COR-L47 (cell line): ENCODE data around the gene ANAPC10.
"Not testable (repeated sequence)": the region's sequence is repeated elsewhere in the genome, so short reads cannot be mapped to it uniquely, and the experiment has no call there.

Experiments used
- DNase-seq: peaks from one replicate; lab custom pipeline; 2025; lab: John Stamatoyannopoulos, UW

ANAPC10 gene

DNA sequence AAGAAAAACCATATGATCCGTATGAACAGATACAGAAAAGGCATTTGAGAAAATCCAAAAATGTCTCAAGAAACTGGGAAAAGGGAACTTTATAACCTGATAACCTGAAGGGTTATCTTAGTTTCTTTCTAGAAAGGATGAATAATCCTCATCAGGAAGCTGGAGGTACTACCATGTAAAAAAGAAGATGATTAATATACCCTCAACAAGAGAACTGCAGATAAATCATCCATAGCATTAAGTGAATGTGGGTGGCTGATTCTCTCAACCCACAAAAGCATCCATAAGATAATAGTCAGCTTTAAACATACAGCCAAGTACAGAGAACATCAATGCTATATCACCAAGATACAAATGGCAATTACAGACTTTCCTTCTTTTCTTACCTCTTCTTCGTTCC lies 26.4 kb downstream of the ANAPC10 start:
- DNase-seq = no peak

DNA sequence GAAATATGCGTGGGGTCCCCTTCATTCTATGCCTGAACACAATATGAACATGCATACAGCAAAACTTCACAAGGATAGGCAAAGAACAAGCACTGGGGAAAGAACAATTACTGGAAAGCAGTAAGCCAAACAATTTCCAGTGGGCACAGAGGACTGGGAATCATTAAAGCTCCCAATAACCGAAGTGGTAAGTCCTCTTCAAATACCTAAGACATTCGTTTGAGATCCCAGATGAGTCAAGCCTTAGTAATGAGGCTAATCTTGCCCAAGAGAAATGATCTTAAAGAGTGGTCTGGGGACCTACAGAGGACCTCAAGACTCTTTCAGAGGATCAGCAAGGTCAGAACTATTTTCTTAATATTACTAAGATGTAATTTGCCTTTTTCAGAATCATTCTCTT lies 28.6 kb downstream of the ANAPC10 start:
- DNase-seq = no peak

DNA sequence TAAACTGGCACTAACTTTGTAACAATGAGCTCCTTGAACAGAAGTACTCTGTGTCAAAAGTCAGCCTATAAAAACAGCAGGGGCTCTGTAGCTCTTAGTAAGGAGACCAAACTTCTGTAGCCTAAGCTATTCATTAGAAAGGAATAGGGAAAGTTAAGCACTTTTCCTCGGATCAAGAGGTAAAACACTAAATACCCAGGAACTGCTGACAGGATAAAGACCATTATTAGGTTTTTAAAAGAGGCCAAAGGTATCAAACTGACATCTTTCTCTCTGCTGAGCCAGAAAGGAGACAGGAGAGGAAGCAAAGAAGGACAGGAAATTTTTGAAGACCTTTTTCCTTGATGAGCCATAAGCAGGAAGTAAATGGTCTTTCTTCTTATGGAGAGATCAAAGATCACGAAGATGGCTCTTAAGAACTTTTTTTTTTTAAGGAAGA lies 31.9 kb downstream of the ANAPC10 start:
- no peak for DNase-seq

DNA sequence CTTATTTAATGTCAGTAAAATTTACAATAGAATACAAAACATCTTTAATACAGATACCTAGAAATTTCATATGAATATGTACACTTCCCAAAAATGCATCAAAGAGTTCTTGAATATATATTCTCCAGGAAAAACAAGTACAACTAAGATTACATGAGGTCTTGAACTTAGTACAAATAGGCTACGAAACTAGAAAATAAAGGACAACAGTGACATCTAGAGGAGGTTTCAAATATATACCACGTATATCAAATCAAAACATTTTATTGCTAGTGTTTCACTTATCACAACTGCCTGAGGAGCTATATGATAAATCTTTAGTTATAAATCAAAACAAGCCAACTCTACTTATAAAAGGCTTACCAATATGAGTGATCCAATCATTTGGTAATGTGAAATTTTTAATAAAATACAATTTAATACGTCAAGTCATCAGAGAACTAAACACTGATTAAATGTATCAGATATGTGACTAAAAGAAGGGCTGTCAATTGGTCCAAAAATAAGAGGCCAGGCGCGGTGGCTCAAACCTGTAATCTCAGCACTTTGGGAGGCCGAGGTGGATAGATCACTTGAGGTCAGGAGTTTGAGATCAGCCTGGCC lies 36.6 kb downstream of the ANAPC10 start:
- DNase-seq = peak; percentile 19

DNA sequence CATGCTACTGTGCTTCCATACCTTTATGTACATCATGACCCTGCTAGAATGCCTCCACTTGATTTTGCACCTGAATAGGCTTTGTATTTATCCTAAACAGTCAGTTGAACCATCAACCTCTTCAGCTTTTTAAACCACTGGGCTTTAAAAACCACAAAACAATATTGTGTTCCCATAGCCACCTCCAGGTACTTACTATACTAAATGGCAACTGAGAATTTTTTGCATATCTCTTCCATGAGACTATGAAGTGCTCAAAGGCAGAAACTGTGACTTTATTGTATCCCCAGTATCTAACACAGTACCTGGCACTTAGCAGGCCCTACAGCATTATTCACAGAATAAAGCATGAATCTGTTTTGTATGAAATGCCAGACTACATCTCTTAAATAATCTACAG lies 39.7 kb downstream of the ANAPC10 start:
- DNase-seq = no peak

DNA sequence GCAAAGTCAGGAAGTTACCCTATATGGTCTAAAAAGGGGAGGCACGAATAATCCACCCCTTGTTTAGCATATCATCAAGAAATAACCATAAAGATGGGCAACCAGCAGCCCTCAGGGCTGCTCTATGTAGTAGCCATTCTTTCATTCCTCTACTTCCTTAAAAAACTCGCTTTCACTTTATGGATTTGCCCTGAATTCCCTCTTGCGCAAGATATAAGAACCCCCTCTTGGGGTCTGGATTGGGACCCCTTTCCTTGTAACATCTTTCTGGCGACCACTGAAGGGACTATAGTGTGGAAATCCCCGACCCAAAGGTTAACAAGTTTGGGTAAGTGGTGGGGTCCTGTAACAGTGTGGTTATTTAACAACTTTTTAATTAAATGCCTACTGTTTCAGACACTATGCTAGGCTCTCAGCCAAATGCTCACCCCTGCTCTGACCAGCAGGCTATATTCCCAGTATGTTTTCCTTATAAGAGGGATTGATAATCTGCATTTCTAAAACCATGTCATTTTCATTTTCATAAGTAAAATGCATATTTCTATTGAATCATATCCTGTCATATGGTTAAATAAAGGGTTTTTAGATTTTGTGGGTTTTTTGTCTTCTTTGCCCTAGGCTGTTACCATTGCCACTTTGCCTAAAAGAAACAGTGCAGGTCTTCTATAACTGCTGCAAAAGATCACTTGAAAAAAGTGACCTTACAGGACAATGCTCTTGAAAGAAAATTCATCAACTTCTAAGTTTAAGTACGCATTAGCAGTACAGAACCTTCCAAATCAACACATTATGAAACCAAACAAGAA lies 41.5 kb downstream of the ANAPC10 start:
- DNase-seq = no peak

DNA sequence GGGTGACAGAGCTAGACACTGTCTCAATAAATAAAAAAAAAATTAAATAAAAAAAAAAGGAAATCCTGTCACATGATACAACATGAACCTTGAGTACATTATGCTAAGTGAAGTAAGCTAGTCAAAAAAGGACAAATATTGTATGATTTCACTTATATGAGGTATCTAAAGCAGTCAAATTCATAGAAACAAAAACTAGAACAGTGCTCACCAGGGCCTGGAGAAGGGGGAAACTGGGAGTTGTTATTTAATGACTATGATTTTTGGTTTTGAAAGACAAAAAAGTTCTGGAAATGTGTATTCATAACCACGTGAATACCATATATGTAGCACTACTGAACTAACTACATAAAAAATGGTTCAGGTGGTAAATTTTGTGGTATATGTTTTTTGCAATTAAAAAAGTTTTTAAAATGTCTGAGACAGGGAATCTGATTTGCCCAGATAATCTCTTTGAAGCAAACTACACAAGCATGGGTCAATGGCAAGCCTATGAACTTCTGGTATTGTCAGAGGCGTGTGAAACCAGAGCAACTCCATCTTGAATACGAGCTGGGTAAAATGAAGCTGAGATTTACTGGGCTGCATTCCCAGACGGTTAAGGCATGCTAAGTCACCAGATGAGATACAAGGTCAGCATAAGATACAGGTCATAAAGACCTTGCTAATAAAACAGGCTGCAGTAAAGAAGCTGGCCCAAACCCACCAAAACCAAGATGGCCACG lies 42.3 kb downstream of the ANAPC10 start:
- DNase-seq = no peak

DNA sequence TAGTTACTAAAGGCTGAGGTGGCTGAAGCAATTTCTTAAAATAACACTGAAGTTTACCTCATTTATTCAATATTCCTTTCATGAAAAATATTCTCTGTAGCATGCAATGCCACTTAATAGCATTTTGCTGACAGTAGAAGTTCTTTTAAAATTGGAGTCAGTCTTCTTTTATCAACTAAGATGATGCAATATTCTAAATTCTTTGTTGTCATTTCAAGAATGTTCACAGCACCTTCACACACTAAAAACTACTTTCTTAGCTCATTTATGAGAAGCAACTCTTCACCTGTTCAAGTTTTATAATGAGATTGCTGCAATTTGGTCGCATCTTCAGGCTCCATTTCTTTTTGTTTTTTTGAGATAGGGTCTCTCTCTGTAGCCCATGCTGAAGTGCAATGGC lies 48.8 kb downstream of the ANAPC10 start:
- DNase-seq = no peak

DNA sequence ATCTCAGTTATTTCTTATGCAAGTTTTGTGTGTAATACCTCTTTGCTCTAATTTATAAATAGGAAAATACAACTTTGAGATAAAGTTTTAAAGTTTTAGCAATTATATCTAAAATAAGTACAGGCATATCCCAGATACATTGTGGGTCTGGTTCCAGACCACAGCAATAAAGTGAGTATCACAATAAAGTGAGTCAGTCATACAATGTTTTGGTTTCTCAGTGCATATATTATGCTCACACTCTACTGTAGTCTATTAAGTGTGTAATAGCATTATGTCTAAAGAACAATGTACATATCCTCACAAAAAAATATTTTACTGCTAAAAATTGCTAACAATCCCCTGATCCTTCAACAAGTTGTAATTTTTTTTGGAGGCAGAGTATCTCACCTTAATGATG lies 49.2 kb downstream of the ANAPC10 start:
- no peak for DNase-seq

DNA sequence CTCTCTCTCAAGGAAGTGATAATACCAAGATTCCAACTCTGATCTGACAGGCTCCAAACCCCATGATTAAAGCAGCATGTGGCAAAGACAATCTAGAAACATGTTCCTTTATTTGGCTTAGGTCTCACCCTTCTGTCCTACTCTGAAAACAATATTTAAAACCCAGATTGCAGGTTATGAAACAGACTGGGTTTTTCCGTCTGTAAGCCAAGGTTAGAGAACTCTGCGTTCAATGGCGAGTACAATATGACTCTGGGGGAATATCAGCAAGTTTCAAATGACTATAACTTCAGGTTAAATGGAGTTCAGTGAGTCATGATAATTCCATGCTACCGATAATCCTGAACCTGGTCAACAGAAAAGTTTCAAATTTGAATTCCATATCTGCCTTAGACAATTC lies 50.8 kb downstream of the ANAPC10 start:
- DNase-seq = no peak

DNA sequence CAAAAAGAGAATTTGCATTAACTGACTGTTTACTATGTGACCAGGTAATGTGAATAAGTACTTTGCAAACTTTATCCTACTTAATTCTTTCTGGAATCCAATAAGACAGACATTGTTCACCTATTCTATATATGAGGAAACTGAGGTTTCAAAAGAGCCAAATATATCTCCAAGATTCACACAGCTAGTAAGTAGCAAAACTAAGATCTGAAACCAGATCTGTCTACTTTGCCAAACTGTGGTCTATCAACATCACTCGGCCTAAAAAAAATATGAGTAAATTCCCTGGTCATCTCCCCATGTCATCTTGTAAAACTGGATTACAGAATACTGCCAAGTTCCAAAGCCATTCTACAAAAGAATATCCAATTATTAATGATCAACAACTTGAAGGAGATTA lies 52.8 kb downstream of the ANAPC10 start:
- no peak for DNase-seq

DNA sequence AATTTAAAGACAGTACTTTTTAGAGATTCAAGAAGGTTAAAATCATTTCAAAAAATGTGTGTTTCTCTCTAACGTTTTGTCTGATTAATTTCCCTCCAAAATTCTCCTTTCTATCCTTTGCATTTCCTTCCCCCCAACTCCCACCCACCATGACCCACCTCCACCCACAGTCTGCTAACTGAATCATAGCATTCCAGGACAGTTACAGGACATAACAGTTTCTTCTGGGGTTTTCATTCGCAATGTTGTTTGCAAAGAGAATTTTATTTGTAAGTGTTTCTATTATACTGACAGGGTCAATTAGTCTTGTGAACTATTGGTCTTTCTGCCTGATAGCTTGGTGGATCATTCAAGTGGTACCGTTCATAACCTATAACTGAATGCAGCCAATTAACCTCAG lies 53.7 kb downstream of the ANAPC10 start:
- no peak for DNase-seq

DNA sequence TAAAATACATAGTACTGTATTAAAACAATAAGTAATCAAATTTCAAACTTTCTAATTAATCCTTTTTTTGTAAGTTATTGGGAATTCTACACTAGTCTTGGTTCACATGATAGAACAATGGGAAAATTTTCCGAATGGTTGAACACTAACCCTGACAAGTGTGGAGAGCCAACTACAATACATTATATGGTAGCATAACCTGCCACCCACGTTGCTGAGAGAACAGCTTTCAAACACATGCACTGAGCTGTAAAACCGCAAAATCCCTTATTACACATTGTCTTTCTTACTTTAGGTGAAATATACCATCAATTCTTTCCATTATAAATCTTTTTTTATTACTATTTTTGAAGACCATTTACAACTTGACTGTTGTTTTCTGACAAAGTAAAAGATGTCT lies 54.7 kb downstream of the ANAPC10 start:
- DNase-seq = no peak

DNA sequence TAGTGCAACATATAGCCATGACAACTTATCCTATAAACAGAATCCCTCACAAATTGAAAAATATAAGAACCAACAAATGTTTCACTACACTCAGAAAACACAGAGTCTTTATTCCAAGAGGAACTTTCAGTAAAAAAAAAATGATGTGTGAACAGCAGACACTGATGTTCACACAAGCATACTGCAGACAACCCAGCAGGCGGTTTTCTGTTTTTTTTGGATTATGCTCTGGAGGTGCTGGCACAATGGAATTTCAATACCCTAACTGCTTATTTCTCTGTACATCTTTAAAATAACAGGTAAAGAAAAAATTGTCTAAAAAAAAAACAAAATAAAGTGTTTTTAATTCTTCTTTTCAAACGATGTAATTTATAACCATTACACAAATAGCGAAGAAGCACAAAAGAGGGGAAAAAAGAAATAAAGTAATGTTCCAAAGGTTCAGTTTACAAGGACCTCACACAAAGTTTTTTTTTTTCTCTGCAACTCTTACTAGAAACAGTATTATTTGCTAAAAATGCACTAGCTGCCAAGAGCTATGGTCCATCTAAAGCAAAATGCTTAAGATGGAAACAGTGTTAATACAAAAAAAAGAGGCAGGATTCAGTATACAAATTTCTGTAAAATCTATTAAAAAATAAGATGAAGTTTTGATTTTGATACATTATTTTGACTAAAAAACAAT lies 55.3 kb downstream of the ANAPC10 start:
- DNase-seq = no peak

DNA sequence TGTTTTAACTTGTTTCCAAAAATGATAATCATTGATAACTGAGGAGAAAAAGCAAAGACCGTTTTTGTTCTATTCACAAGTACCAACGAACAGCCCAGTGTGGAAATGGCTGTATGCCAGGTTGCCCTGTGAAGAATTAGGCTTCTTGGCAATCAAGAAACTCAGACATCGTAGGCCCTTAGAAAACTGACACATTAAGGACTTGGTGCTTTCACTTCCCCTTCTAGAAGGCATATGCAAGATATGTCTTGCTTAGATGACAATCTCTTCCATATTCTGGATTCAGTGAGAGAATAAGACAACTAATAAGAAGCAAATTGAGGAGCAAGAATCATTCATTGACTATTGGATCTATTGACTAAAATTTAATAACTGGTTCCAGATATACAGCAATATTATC lies 56.6 kb downstream of the ANAPC10 start:
- no peak for DNase-seq

DNA sequence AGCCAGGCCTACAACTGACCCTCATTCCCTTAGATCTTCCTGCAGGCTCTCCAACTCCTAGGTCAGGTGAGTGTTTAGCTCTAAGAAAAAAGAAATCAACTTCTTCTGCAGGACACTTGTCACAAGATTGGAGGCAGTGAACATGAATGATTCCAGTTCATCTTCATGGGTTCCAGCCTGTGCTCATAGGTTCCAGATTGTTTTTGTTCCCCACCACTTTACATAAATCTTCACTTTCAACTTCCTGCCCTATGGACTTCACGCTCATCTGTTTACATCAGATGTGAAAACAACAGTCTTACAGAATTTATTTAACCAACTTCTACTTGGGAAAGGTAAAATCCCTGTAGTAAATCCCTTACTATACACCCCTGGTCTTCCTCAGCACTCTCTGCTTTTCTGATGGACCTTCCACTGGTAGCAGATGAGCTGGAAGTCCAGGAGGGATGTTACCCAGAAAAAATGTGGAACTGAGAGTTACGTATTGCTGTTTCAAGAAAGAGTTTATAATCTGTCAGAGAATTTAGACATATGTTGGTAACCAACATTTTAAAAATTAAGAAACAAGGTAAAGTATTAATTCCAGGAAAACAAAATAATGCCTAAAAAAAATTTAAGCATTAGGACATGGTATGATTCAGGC lies 62.4 kb downstream of the ANAPC10 start:
- DNase-seq = no peak

DNA sequence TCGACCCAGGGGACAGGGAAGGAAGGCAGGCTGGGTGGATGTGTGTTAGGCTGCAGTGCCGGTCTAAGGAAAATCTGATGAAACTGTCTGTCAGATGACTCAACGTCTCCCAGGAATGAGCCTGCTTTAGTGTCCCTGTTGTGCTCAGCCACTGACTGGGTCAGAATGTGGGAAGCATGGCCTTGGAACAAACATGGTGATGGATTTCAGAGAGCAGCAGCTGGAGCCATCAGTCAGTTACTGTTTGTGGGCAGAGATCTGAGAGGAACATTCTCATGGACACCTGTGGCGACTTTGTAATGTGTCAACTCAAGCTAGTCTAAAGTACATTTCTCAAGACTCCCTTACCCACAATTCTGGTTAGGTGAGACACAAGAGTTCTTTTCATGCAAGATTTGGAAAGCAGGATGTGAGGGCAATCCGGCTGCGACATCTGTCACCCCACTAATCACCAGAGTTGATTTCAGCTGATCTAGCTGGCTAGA lies 63.2 kb downstream of the ANAPC10 start:
- DNase-seq = no peak

DNA sequence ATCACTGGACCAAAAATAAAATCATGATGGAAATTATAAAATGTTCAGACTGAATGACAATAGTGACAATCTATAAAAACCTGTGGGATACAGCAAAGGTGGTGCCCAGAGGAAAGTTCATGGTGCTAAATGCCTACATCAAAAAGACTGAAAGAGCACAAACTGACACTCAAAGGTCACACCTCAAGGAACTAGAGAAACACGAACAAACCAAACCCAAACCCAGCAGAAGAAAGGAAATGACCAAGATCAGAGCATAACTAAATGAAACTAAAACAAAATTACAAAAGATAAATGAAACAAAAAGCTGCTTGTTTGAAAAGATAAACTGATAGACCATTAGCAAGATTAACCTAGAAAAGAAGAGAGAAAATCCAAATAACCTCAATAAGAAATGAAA lies 78.7 kb downstream of the ANAPC10 start:
- DNase-seq = no peak

DNA sequence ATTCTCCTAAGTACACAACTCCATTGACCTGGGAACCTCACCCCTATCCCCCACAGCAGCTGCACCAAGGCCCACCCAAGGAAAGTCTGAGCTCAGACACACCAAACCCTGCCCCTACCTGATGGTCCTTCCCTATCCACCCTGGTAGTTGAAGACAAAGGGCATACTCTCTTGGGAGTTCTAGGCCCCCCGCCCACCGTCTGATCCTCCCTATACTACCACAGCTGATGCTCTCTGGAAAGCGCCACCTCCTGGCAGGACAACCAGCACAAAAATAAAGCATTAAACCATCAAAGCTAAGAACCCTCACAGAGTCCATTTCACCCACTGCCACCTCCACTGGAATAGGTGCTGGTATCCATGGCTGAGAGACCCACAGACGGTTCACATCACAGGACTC lies 83.6 kb downstream of the ANAPC10 start:
- DNase-seq = no peak

DNA sequence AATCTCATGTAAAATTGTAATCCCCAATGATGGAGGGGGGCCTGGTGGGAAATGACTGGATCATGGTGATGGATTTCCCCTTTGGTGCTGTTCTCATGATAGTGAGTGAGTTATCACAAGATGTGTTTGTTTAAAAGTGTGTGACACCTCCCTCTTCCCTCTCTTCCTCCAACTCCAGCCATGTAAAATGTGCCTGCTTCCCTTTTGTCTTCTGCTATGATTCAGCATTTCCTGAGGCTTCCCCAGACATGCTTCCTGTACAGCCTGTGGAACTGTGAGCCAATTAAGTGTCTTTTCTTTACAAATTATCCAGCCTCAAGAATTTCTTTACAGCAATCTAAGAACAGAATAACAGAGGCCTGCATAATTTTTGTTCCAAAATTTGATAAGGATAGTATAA lies 85.2 kb downstream of the ANAPC10 start:
- no peak for DNase-seq

DNA sequence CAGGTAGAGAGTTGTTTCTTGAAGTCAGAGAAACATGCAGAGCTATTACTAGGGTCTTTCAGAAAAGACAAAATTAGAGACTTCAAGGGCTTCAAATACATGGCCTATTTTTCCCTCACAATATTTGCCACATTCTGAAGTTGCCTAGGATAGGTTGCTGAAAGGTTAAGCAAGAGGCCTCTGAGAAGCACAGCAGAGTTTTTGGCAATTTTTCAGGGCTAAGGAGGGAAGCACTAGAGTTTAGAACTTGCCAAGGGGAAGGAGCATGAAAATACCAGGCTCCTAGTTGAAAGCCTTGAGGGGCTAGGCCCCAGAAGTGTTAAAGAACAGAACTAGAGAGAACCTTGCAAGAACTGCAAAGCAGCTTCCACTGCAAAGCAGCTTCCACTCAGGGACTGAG lies 86.4 kb downstream of the ANAPC10 start:
- no peak for DNase-seq

DNA sequence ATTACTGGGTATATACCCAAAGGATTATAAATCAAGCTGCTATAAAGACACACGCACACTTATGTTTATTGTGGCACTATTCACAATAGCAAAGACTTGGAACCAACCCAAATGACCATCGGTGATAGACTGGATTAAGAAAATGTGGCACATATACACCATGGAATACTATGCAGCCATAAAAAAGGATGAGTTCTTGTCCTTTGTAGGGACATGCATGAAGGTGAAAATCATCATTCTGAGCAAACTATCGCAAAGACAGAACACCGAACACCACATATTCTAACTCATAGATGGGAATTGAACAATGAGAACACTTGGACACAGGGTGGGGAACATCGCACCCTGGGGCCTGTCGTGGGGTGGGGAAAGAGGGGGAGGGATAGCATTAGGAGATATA lies 87.7 kb downstream of the ANAPC10 start:
- not testable (repeated sequence) for DNase-seq
